HFFc6 (cell line): ENCODE data around the gene ADCY6. TPM values are rescaled to one million over a fixed set of nuclear protein-coding genes. Genes with fewer than 3 reads are reported as not detected.

Source experiments
- DNase-seq: peaks from one replicate; pipeline ENCODE4 v3.0.0-alpha.2; 2018
- H3K27ac Mint-ChIP-seq: 2 replicates; pipeline ENCODE4 v1.8.0; 2020; ENCODE audit warnings: mild to moderate bottlenecking, mixed read lengths
- H3K27me3 Mint-ChIP-seq: 2 replicates; pipeline ENCODE4 v1.8.0; 2021; ENCODE audit warnings: mild to moderate bottlenecking, moderate library complexity, mixed read lengths; ENCODE audit not compliant: insufficient read depth
- H3K36me3 Mint-ChIP-seq: 2 replicates; pipeline ENCODE4 v1.8.0; 2021; ENCODE audit warnings: low read depth, mixed read lengths
- H3K4me1 Mint-ChIP-seq: 2 replicates; pipeline ENCODE4 v1.8.0; 2020; ENCODE audit warnings: low read depth, mixed read lengths
- H3K4me3 Mint-ChIP-seq: 2 replicates; pipeline ENCODE4 v1.8.0; 2020; ENCODE audit warnings: mild to moderate bottlenecking, moderate library complexity, mixed read lengths
- H3K9me3 Mint-ChIP-seq: 2 replicates; pipeline ENCODE4 v1.8.0; 2020; ENCODE audit warnings: mild to moderate bottlenecking, mixed read lengths
- CTCF ChIP-seq: fragments of 200-600 bp; sonication (generic); IDR thresholded peaks from 2 replicates; pipeline ENCODE4 v1.5.0; 2021; ENCODE audit warnings: antibody characterized with exemption, mild to moderate bottlenecking
- total RNA-seq, 6 experiments: library from RNA; stranded (reverse); fragmentation: NEBNext Ultra II Directional; extraction: Animal tissue kit (Norgen Biotek cat#: 25700); gene quantifications; 2 replicates in 1 of 6; 3 replicates in 5 of 6; pipeline ENCODE4 v1.2.3, GENCODE V29; 2021

ADCY6 gene
- total RNA-seq, 6 experiments from 2014 or later: 20.3 to 31.6 (median 22.4) TPM

DNA sequence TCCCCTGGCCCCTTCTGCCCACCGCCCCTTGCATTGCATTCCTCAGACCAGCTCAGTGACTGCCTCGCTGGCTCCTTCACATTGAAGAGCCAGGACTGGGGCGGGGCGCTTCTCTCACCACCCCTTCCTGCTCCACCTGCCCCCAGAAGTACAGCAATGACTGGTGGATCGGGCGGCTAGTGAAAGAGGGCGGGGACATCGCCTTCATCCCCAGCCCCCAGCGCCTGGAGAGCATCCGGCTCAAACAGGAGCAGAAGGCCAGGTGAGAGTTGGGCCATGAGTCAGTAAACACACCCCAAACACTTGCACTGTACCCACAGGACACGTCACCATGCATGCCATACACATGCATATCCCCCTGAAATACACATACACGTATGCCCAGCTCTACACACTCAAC lies 35.2 kb upstream of the ADCY6 start:
- Mint-ChIP-seq H3K27me3 (no peaks in the 10 kb centered on the region; the same call in none of the 2 replicates), H3K9me3 (no peaks in the 10 kb centered on the region), H3K36me3 (peaks cover 13% of the 10 kb centered on the region; the same call in 1 of the 2 replicates), H3K4me1 (peaks cover 4% of the 10 kb centered on the region), H3K4me3 (no peak overlapping the region), H3K27ac (no peak overlapping the region)
- DNase-seq: no peak
- TF ChIP-seq CTCF: no peak

- no peak for DNase-seq
- TF ChIP-seq CTCF: no peak
Measured at GRCh38 chr12:48823281-48823680, 34.4 kb upstream of the ADCY6 start.

DNA sequence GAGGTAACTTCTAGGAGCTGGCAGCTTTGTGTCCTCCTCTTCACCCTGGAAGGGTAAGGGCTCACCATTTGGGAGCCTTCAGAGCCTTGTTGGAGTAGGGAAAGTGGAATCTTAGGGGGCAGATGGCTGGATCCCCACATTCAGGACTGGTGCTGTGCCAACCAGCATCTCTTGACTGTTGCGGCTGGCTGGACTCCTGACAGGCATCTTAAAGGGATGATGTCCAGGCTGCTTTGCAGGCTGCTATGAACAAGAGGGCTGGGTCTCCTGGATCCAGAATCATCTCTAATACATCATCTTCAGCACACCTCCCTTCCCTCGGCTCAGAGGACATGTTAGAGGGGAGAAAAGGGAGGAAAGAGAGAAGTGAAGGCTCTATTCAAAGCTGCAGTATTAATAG lies 33.8 kb upstream of the ADCY6 start:
- Mint-ChIP-seq H3K4me3 (no peak overlapping the region), H3K4me1 (peaks cover 10% of the 10 kb centered on the region), H3K27ac (no peak overlapping the region), H3K9me3 (no peaks in the 10 kb centered on the region), H3K27me3 (no peaks in the 10 kb centered on the region; the same call in none of the 2 replicates), H3K36me3 (peaks cover 13% of the 10 kb centered on the region; the same call in 1 of the 2 replicates)
- TF ChIP-seq CTCF: no peak
- no peak for DNase-seq

More at GRCh38 chr12:48823281-48823680, 34.4 kb upstream of the ADCY6 start:
- Mint-ChIP-seq H3K27me3 (no peaks in the 10 kb centered on the region; the same call in none of the 2 replicates), H3K9me3 (no peaks in the 10 kb centered on the region), H3K4me1 (peaks cover 8% of the 10 kb centered on the region), H3K36me3 (peaks cover 13% of the 10 kb centered on the region; the same call in 1 of the 2 replicates), H3K4me3 (no peak overlapping the region), H3K27ac (no peak overlapping the region)

DNA sequence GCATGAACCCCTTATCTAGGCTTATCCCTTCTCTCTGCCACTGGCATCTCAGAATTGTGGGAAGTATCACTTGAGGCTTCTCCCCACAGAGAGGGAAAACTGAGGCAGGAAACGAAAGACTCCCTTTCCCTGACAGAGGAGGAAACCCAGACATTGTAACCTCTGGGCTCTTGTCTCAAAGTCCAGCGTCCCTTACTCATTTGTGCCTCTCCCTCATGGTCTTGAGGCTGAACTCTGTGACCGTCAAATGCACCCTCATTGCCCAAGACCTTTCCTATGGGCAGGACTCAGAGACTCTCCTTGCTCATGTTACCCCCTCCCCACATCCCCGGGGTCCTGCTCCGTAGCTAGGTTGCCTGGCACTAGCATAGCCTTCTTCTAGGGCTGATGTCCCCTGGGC lies 33.2 kb upstream of the ADCY6 start:
- H3K9me3 Mint-ChIP-seq: no peaks in the 10 kb centered on the region
- DNase-seq: no peak

GRCh38 chr12:48819986-48820725 lies 31.3 kb upstream of the ADCY6 start:
- Mint-ChIP-seq H3K36me3 (peaks cover 2% of the 10 kb centered on the region; the same call in 1 of the 2 replicates), H3K27ac (no peak overlapping the region), H3K27me3 (no peaks in the 10 kb centered on the region; the same call in 1 of the 2 replicates), H3K4me1 (peaks cover 31% of the 10 kb centered on the region), H3K4me3 (no peak overlapping the region; the same call in 1 of the 2 replicates), H3K9me3 (no peaks in the 10 kb centered on the region)
- DNase-seq: no peak
- no peak for TF ChIP-seq CTCF

More for the DNA sequence above, 33.2 kb upstream of the ADCY6 start:
- Mint-ChIP-seq H3K36me3 (peaks cover 13% of the 10 kb centered on the region; the same call in 1 of the 2 replicates), H3K4me1 (peaks cover 16% of the 10 kb centered on the region), H3K27ac (no peak overlapping the region), H3K27me3 (no peaks in the 10 kb centered on the region; the same call in none of the 2 replicates), H3K4me3 (no peak overlapping the region)
- no peak for TF ChIP-seq CTCF
